Endothelial cell of umbilical vein (primary cell): Measurements from ENCODE around the gene KRT86. TPM values are rescaled to one million over a fixed set of nuclear protein-coding genes. Genes with fewer than 3 reads are reported as not detected.

Experiments
- BruUV-seq: library from RNA; stranded (reverse); fragments of 400-500 nt; replicated peaks from 2 replicates; lab custom pipeline; 2021; lab: Mats Ljungman, UMichigan
- CTCF ChIA-PET: fragments of 300-600, 350-600 bp; sonication (Branson Sonifier 250); formaldehyde crosslinking; loops from one replicate; lab custom pipeline; 2021; ENCODE audit warnings: antibody characterized with exemption, inconsistent platforms; lab: Charles Lee
- POLR2A ChIA-PET: fragments of 300-600, 350-600 bp; sonication (Branson Sonifier 250); formaldehyde crosslinking; loops from one replicate; lab custom pipeline; 2021; ENCODE audit warnings: antibody characterized with exemption, inconsistent platforms; lab: Charles Lee
- DNase-seq: peaks from one replicate; pipeline ENCODE4 v3.0.0-alpha.2; 2011; ENCODE audit warnings: low read depth, low spot score
- FAIRE-seq: peaks from 2 replicates; lab custom pipeline; 2011; peaks lifted over from hg19 to GRCh38; lab: Jason Lieb, UNC
- H2AFZ ChIP-seq: 2 replicates; pipeline ENCODE4 v1.6.0; 2012; ENCODE audit warnings: low read depth, low read length, control low read depth, inconsistent platforms
- H3K27ac ChIP-seq: 2 replicates; pipeline ENCODE4 v1.5.1; 2011; ENCODE audit warnings: low read depth, mild to moderate bottlenecking, control low read depth, low read length, moderate library complexity; ENCODE audit not compliant: insufficient read depth
- H3K27me3 ChIP-seq, 2 experiments: 2 replicates each; pipeline versions ENCODE4 v1.6.0 to v1.6.1; 2011; ENCODE audit warnings: low read length in 2 of 2, mixed read lengths in 1 of 2; ENCODE audit not compliant: control insufficient read depth in 2 of 2, insufficient read depth in 2 of 2
- H3K36me3 ChIP-seq, 2 experiments: 2 replicates in 1 of 2; 3 replicates in 1 of 2; pipeline ENCODE4 v1.5.1; 2011; ENCODE audit warnings: low read length in 2 of 2, mild to moderate bottlenecking in 1 of 2, moderate library complexity in 1 of 2; ENCODE audit not compliant: control insufficient read depth in 2 of 2, insufficient read depth in 2 of 2; ENCODE audit errors: extremely low read depth in 1 of 2
- H3K4me1 ChIP-seq: 3 replicates; pipeline ENCODE4 v1.5.1; 2011; ENCODE audit warnings: mild to moderate bottlenecking, low read length; ENCODE audit not compliant: control insufficient read depth, insufficient read depth; ENCODE audit errors: extremely low read depth
- H3K4me2 ChIP-seq: 2 replicates; pipeline ENCODE4 v1.6.1; 2011; ENCODE audit warnings: low read length, control low read depth, mixed read lengths; ENCODE audit not compliant: insufficient read depth
- H3K4me3 ChIP-seq, 3 experiments: fragments of 200-600 bp in 1 of 3; sonication (generic), shearing (Covaris generic) in 1 of 3; replicated peaks in 1 of 3; 2 replicates each; pipeline ENCODE4 v1.5.1; 2011 to 2016; ENCODE audit warnings: control low read depth in 3 of 3, low read length in 3 of 3, mild to moderate bottlenecking in 2 of 3, inconsistent platforms in 1 of 3, low read depth in 1 of 3, moderate library complexity in 1 of 3; ENCODE audit not compliant: insufficient read depth in 1 of 3
- H3K79me2 ChIP-seq: 2 replicates; pipeline ENCODE4 v1.6.0; 2012; ENCODE audit warnings: low read length, inconsistent platforms; ENCODE audit not compliant: control insufficient read depth, insufficient read depth
- H3K9ac ChIP-seq: replicated peaks from 2 replicates; pipeline ENCODE3; 2011; ENCODE audit warnings: low read length, control low read depth; ENCODE audit not compliant: insufficient read depth; ENCODE audit errors: extremely low read depth
- H3K9me1 ChIP-seq: replicated peaks from 3 replicates; pipeline ENCODE4 v1.6.0; 2011; ENCODE audit warnings: mild to moderate bottlenecking, low read length; ENCODE audit not compliant: control insufficient read depth, insufficient read depth; ENCODE audit errors: extremely low read depth
- H3K9me3 ChIP-seq: replicated peaks from 2 replicates; pipeline ENCODE4 v1.5.1; 2012; ENCODE audit warnings: low read length, inconsistent platforms; ENCODE audit not compliant: control insufficient read depth, insufficient read depth
- H4K20me1 ChIP-seq: replicated peaks from 2 replicates; pipeline ENCODE3; 2011; ENCODE audit warnings: mild to moderate bottlenecking, low read length; ENCODE audit not compliant: control insufficient read depth, insufficient read depth; ENCODE audit errors: extremely low read depth
- EZH2 ChIP-seq: IDR thresholded peaks from 2 replicates; pipeline ENCODE4 v1.6.1; 2012; ENCODE audit warnings: borderline replicate concordance, low read depth, mild to moderate bottlenecking, moderate library complexity, low read length, inconsistent platforms; ENCODE audit not compliant: severe bottlenecking
- FOS ChIP-seq: IDR thresholded peaks from 2 replicates; pipeline ENCODE4 v1.6.1; 2011; ENCODE audit warnings: mild to moderate bottlenecking, low read length, moderate library complexity, borderline replicate concordance; ENCODE audit not compliant: insufficient read depth
- GATA2 ChIP-seq: IDR thresholded peaks from 2 replicates; pipeline ENCODE4 v1.7.0; 2011; ENCODE audit warnings: low read depth, mild to moderate bottlenecking, moderate library complexity, mixed read lengths, low read length; ENCODE audit not compliant: insufficient read length, insufficient read depth
- JUN ChIP-seq: IDR thresholded peaks from 2 replicates; pipeline ENCODE4 v1.6.1; 2011; ENCODE audit warnings: borderline replicate concordance, low read depth; ENCODE audit not compliant: insufficient read length, insufficient read depth
- MAX ChIP-seq: IDR thresholded peaks from 2 replicates; pipeline ENCODE4 v1.6.1; 2011; ENCODE audit not compliant: insufficient read depth, insufficient read length
- MYC ChIP-seq: IDR thresholded peaks from one replicate; pipeline ENCODE4 v1.6.1; 2011; ENCODE audit warnings: mild to moderate bottlenecking, low read depth, low read length
- POLR2A ChIP-seq: IDR thresholded peaks from 2 replicates; pipeline ENCODE4 v1.6.1; 2012; ENCODE audit warnings: low read depth, mild to moderate bottlenecking, control low read depth, low read length
- POLR2AphosphoS5 ChIP-seq: IDR thresholded peaks from 2 replicates; pipeline ENCODE4 v1.6.1; 2012; ENCODE audit warnings: low read depth, mild to moderate bottlenecking, control low read depth, low read length, moderate library complexity; ENCODE audit not compliant: insufficient read depth
- dilution Hi-C: fragments of 300-500 bp; cut with MboI; formaldehyde crosslinking; loops from one replicate; pipeline ENCODE4 v1.15.0; 2019; ENCODE audit warnings: low sequenced_read_pairs; ENCODE audit not compliant: extremely low pct_ligation_motif_present
- intact Hi-C: fragments of 100-400 bp; cut with micrococcal nuclease; formaldehyde crosslinking; loops from one replicate; pipeline ENCODE4 v1.10.0; 2022
- polyA plus RNA-seq, 4 experiments: library from polyadenylated mRNA; depleted of rRNA in 3 of 4; stranded (reverse) in 3 of 4; unstranded in 1 of 4; fragments of >200 nt; gene quantifications; 2 replicates each; pipeline versions ENCODE4 v1.2.1 to v1.2.3, GENCODE V29; 2011 to 2012; ENCODE audit warnings: missing spikeins in 1 of 4
- total RNA-seq: library from RNA; stranded (reverse); gene quantifications from 2 replicates; pipeline ENCODE4 v1.2.3, GENCODE V29; 2021
- TF ChIP-seq, protein P1 (sequence below), 2 donors: IDR thresholded peaks; 1 replicate in 1 of 2; 2 replicates in 1 of 2; pipeline ENCODE4 v1.5.1; 2011; ENCODE audit warnings: low read length in 2 of 2, mild to moderate bottlenecking in 2 of 2, moderate library complexity in 2 of 2, control low read depth in 1 of 2, inconsistent platforms in 1 of 2, low read depth in 1 of 2; ENCODE audit not compliant: insufficient read depth in 1 of 2; ENCODE audit errors: extremely low read depth in 1 of 2

Gene KRT86
- total and polyA plus RNA-seq, 2 donors (not counting 3 experiments of a cell fraction or from before 2014, with no cell fraction given), result not detected

GRCh38 chr12:52353766-52354165 lies 79.3 kb downstream of the KRT86 start:
- no peak for TF ChIP-seq FOS
- TF ChIP-seq MAX, result no peak
- TF ChIP-seq POLR2AphosphoS5, result no peak
- no peak for TF ChIP-seq POLR2A
- no peak for TF ChIP-seq JUN
- TF ChIP-seq GATA2, result no peak
- TF ChIP-seq, protein P1, sequence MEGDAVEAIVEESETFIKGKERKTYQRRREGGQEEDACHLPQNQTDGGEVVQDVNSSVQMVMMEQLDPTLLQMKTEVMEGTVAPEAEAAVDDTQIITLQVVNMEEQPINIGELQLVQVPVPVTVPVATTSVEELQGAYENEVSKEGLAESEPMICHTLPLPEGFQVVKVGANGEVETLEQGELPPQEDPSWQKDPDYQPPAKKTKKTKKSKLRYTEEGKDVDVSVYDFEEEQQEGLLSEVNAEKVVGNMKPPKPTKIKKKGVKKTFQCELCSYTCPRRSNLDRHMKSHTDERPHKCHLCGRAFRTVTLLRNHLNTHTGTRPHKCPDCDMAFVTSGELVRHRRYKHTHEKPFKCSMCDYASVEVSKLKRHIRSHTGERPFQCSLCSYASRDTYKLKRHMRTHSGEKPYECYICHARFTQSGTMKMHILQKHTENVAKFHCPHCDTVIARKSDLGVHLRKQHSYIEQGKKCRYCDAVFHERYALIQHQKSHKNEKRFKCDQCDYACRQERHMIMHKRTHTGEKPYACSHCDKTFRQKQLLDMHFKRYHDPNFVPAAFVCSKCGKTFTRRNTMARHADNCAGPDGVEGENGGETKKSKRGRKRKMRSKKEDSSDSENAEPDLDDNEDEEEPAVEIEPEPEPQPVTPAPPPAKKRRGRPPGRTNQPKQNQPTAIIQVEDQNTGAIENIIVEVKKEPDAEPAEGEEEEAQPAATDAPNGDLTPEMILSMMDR (IDR thresholded peaks at IDR 0.05; ENCODE audit: extremely low read depth in 1 of 2, insufficient read depth in 1 of 2, low read depth in 1 of 2, low read length in 2 of 2), result no peak
- TF ChIP-seq EZH2, result no peak
- no peak for TF ChIP-seq MYC
- no peaks in the 10 kb centered on the region for H4K20me1 ChIP-seq
- H3K4me3 ChIP-seq, result no peak overlapping the region
- H3K27ac ChIP-seq, result no peak overlapping the region
- H2AFZ ChIP-seq, result no peak overlapping the region
- peaks cover 12 to 14% of the 10 kb centered on the region in 2 experiments for H3K27me3 ChIP-seq
- FAIRE-seq, result no peak
- no peaks in the 10 kb centered on the region for H3K79me2 ChIP-seq
- no peaks in the 10 kb centered on the region for H3K9me3 ChIP-seq
- H3K9ac ChIP-seq, result no peak overlapping the region
- no peaks in the 10 kb centered on the region for H3K4me1 ChIP-seq
- intact Hi-C loops (no loop called here), dilution Hi-C loops (no loop called here)
- no peak for DNase-seq
- BruUV-seq, result no TSS peak
- no peaks in the 10 kb centered on the region for H3K36me3 ChIP-seq
- ChIA-PET CTCF (no interaction called here), POLR2A (no interaction called here)
- H3K9me1 ChIP-seq, result no peaks in the 10 kb centered on the region
- no peak overlapping the region for H3K4me2 ChIP-seq
